Stomach smooth muscle (tissue), 2 donors: ENCODE data around the gene ADGRD1.

Experiments used
- H3K27ac ChIP-seq: one replicate; pipeline ENCODE4 v1.7.0; 2013; ENCODE audit warnings: mild to moderate bottlenecking, low read length, inconsistent platforms
- H3K27me3 ChIP-seq, 2 donors: one replicate each; pipeline ENCODE4 v1.7.0; 2013; ENCODE audit warnings: low read length in 2 of 2; ENCODE audit not compliant: insufficient read depth in 2 of 2, control insufficient read depth in 1 of 2
- H3K36me3 ChIP-seq, 2 donors: one replicate each; pipeline ENCODE4 v1.7.0; 2013; ENCODE audit warnings: low read length in 2 of 2; ENCODE audit not compliant: control insufficient read depth in 2 of 2, insufficient read depth in 2 of 2
- H3K4me1 ChIP-seq: one replicate; pipeline ENCODE4 v1.7.0; 2013; ENCODE audit warnings: low read length; ENCODE audit not compliant: control insufficient read depth, insufficient read depth
- H3K4me3 ChIP-seq, 2 donors: one replicate each; pipeline ENCODE4 v1.7.0; 2013; ENCODE audit warnings: low read length in 2 of 2
- H3K9ac ChIP-seq, 2 donors: one replicate each; pipeline ENCODE4 v1.7.0; 2013; ENCODE audit warnings: low read length in 2 of 2, mild to moderate bottlenecking in 1 of 2
- H3K9me3 ChIP-seq, 2 donors: one replicate each; pipeline ENCODE4 v1.7.0; 2013; ENCODE audit warnings: low read length in 2 of 2; ENCODE audit not compliant: control insufficient read depth in 2 of 2
- donor health status: healthy.
- donor health status: Pancreatic carcinoma.

Gene ADGRD1

DNA sequence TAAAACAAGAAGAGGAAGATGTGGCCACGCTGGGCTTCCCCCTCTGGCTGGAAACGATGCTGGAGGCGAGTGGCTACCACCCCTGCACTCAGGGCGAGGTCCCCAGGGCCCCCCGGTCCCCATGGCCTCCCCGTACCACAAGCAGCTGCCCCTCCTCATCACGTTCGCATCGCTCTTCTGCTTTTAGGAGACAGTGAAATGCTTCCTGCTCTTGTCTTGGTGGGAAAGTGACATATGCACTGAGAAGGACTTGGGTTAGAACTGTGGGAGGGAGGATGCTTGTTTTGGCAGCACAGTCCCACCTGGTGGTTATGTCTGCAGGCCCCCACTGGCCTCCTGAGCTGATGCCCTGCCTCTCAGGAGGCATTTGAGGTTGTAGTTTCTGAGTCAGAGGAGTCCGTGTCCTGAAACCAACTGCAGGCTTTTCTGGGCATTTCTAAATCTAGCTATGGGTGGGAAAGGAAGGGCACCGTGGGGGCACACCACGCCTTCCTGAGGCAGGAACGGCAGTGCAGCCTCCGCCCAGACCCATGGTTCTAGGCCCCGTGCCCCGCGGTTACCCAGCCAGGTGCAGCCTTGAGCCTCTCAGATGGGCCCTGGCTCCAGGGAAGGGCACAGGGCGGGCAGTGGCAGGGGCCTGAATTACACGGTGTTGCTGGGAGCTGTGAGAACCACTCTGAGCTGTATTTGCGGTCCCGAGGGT is 139.3 kb downstream of the ADGRD1 start:
- no peaks in the 10 kb centered on the region for H3K27me3 ChIP-seq
- no peaks in the 10 kb centered on the region for H3K9me3 ChIP-seq
- no peak overlapping the region for H3K27ac ChIP-seq
- H3K4me1 ChIP-seq = peaks cover 12% of the 10 kb centered on the region
- peaks cover 4 to 6% of the 10 kb centered on the region in 2 donors for H3K36me3 ChIP-seq
- H3K9ac ChIP-seq = no peak overlapping the region
- no peak overlapping the region for H3K4me3 ChIP-seq

DNA sequence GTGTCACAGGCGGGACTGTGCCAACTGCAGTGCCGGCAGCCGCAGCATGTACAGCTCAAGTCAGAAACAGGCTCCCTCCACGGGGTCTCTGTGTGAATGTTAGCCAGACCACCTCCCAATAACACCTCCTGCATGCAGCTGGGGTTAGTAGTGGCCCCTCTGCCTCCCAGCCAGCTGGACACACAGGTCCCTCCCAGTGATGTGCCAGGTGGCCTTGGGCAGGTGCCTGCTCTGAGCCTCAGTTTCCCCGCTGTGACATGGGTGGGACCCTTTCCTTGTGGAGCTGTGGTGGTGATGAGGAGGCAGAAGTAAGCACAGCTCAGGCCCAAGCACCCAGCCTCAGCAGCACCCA is 139.9 kb downstream of the ADGRD1 start:
- Histone ChIP-seq H3K27ac (no peak overlapping the region), H3K9ac (no peak overlapping the region), H3K27me3 (no peaks in the 10 kb centered on the region), H3K4me3 (no peak overlapping the region), H3K9me3 (no peaks in the 10 kb centered on the region), H3K4me1 (peaks cover 12% of the 10 kb centered on the region), H3K36me3 (peaks cover 3 to 4% of the 10 kb centered on the region in 2 donors)

GRCh38 chr12:131093971-131094830 is 140.5 kb downstream of the ADGRD1 start:
- Histone ChIP-seq H3K27me3 (no peaks in the 10 kb centered on the region), H3K4me1 (peaks cover 12% of the 10 kb centered on the region), H3K27ac (no peak overlapping the region), H3K9me3 (no peaks in the 10 kb centered on the region), H3K4me3 (no peak overlapping the region), H3K36me3 (peaks cover 1 to 5% of the 10 kb centered on the region in 2 donors), H3K9ac (no peak overlapping the region)

- Histone ChIP-seq H3K27ac (no peak overlapping the region), H3K9ac (no peak overlapping the region), H3K4me1 (peaks cover 12% of the 10 kb centered on the region), H3K4me3 (no peak overlapping the region), H3K9me3 (no peaks in the 10 kb centered on the region), H3K27me3 (no peaks in the 10 kb centered on the region), H3K36me3 (peaks cover 0 to 5% of the 10 kb centered on the region in 2 donors)
Measured at GRCh38 chr12:131094831-131095805, 141.4 kb downstream of the ADGRD1 start.

DNA sequence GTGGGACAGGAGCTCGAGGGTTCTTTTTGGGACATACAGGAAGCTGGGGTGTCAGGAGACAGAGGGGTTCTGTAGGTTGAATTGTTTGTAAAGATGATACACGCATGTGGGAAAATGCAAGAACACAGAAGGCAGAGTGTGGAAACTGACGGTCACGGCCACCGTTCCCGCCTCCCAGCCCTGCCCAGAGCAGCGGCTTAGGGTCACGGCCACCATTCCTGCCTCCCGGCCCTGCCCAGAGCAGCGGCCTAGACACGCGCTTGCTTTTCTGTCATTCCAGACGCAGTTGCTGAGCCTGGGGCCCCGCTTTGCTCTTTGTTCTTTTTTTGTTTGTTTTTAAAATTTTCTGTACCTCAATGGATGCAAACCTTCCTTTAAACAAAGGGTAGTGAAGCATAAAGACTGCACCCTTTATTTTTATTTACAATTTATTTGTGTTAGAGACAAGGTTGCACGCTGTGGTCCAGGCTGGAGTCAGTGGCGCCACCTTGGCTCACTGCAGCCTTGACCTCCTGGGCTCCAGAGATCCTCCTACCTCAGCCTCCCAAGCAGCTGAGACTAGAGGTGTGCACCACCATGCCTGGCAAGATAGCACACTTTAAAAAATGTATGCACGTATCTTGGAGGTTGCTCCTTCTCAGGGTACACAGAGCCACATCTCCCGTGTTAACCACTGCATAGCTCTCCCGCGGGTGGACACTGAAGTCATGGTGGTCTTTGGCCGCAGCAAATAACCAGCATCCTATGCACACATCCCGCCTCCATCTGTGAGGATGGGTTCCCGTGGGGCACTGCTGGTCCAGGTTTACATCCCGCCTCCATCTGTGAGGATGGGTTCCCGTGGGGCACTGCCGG is 142.3 kb downstream of the ADGRD1 start:
- H3K36me3 ChIP-seq = peaks cover 0 to 5% of the 10 kb centered on the region in 2 donors
- H3K27me3 ChIP-seq = no peaks in the 10 kb centered on the region
- peaks cover 12% of the 10 kb centered on the region for H3K4me1 ChIP-seq
- H3K9ac ChIP-seq = no peak overlapping the region
- H3K9me3 ChIP-seq = no peaks in the 10 kb centered on the region
- H3K4me3 ChIP-seq = no peak overlapping the region
- H3K27ac ChIP-seq = no peak overlapping the region

DNA sequence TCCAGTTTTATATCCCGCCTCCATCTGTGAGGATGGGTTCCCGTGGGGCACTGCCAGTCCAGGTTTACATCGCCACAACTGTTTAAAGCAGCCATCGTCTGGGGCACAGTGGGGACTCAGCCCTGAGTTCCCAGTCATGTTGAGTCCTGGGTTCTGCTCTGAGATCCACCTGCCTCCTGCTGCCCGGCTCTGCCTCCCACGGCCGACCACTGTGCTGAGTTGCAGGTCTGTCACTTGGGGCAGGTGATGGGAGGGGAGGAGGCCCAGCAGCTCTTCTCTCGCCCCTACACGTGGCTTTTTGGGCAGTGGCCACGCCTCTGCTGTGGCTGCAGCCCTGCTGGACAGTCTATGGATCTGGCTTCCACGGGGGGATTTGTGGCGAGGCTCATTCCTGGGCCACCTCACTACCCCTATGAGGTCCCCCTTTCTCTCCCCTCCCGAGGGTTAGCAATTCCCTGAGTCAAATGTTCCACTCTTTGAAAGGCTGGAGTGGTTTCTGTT is 143.0 kb downstream of the ADGRD1 start:
- H3K4me3 ChIP-seq = no peak overlapping the region
- H3K27ac ChIP-seq = no peak overlapping the region
- H3K9ac ChIP-seq = no peak overlapping the region
- no peaks in the 10 kb centered on the region for H3K27me3 ChIP-seq
- no peaks in the 10 kb centered on the region for H3K9me3 ChIP-seq
- peaks cover 12% of the 10 kb centered on the region for H3K4me1 ChIP-seq
- H3K36me3 ChIP-seq = peaks cover 0 to 3% of the 10 kb centered on the region in 2 donors

DNA sequence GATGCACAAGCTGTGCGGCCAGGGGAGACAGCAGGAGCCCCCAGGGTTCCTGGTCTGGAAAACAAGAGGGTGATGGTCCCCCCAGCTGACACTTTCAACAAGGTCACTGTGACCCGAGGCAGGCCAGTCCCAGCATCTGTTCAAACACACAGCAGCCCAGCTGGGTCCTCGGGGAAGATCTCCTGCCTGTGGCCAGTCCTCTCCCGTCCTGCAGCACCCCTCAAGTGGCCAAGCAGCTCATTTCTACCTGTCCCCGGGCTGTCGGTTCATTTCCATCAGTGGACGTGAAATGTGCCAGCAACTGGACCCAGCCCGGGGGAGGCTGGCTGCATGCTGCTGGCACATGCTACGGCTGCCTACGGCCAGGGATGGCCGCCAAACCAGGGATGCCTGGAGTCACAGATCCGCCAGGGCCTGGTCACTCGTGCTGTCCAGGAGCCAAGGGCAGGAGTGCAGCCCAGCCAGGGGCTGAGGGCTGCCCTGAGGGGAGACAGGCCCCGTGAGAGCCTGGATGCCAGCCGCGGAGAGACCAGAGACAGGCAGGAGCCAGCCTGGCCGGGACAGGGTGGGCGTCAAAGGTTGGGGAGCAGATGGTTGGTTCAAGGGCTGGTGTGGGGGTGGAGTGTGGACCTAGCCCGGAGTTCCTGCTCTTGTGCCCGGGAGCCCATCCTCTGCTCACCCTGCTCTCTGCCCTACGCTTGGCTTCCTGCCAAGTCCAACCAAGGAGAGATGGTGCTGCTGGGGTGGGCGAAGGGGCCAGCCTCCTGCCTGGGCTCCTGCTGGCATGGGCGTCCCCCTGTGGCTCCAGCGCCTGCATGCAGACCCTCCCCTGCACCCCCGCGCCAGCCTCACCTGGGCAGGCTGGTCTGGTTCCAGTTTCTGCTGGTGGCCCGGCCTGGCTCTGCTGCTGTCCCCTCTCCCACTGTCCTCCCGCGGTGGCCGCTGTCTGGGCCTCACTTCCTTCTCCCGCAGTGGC is 143.8 kb downstream of the ADGRD1 start:
- Histone ChIP-seq H3K27me3 (no peaks in the 10 kb centered on the region), H3K9me3 (no peaks in the 10 kb centered on the region), H3K27ac (no peak overlapping the region), H3K4me1 (peaks cover 12% of the 10 kb centered on the region), H3K4me3 (no peak overlapping the region), H3K36me3 (peaks cover 0 to 3% of the 10 kb centered on the region in 2 donors), H3K9ac (peak overlapping the region in 1 of 2 donors; percentile 22)

DNA sequence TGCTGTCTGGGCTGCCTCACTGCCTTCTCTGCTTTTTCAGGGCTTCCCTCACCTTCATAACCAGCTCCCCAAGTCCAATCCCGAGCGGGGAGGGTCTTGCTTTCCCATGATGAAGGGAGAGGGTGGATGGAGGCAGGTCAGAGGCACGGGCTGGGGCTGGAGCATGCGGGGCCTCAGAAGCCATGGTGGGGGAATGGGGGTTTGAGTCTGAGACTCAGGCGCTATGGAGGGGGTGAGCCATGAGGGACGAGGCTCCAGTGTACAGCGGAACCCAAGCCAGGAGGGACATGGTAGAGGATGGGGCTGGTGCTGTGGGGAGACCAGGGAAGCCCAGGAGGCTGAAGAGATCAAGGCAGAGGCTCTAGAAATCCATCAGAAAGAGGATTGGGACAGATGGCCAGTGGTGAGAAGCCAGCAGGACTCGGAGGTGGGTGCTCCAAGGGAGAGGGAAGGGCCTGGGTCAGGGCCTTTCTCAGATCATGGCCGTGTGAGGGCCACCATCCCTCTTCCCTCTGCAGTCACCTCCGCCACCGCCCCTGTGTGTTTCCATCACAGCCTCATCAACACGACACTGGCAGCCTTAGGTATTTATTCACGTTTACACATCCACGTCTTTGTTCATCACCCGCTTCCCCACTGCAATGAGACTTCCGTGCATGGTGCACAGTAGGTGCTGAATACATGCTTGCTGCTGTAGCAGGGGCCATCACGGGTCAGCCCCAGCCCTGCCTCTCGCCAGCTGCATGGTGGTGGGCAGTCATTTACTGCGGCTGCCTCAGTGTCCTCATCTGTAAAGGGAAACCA is 144.7 kb downstream of the ADGRD1 start:
- Histone ChIP-seq H3K27me3 (no peaks in the 10 kb centered on the region), H3K4me1 (peaks cover 12% of the 10 kb centered on the region), H3K36me3 (peaks cover 0 to 3% of the 10 kb centered on the region in 2 donors), H3K4me3 (no peak overlapping the region), H3K9ac (no peak overlapping the region), H3K9me3 (no peaks in the 10 kb centered on the region), H3K27ac (no peak overlapping the region)
